Pancreas (tissue), 10 donors: ENCODE data around the gene ZFHX2. TPM values are rescaled to one million over a fixed set of nuclear protein-coding genes. Genes with fewer than 3 reads are reported as not detected.

ENCODE experiments used
- ATAC-seq, 4 donors: fragments of 200-7000 bp; cut with Tn5 transposase; one replicate each; pipeline versions ENCODE4 v1.8.0 to v1.9.1; 2020; ENCODE audit warnings: mild to moderate bottlenecking in 4 of 4, moderate library complexity in 4 of 4
- DNase-seq, 6 donors: peaks; one replicate each; pipeline ENCODE4 v3.0.0-alpha.2; 2020
- FAIRE-seq: peaks from 2 replicates; lab custom pipeline; 2012; peaks lifted over from hg19 to GRCh38; lab: Jason Lieb, UNC
- H3K27ac ChIP-seq, 4 donors: fragments of 200-600 bp; sonication (generic); 1 replicate in 3 of 4; 2 replicates in 1 of 4; pipeline versions ENCODE4 v1.5.0 to v1.8.0; 2020
- H3K27me3 ChIP-seq, 4 donors: fragments of 200-600 bp; one replicate each; pipeline ENCODE4 v1.8.0; 2021
- H3K36me3 ChIP-seq, 3 donors: fragments of 200-600 bp; sonication (generic) in 1 of 3; one replicate each; pipeline versions ENCODE4 v1.5.0 to v1.8.0; 2020 to 2021
- H3K4me1 ChIP-seq, 3 donors: fragments of 200-600 bp; one replicate each; pipeline ENCODE4 v1.8.0; 2021
- H3K4me3 ChIP-seq, 4 donors: fragments of 200-600 bp; sonication (generic) in 2 of 4; one replicate each; pipeline versions ENCODE4 v1.5.0 to v1.8.0; 2020 to 2021
- H3K9me3 ChIP-seq, 4 donors: fragments of 200-600 bp; one replicate each; pipeline ENCODE4 v1.8.0; 2021
- CTCF ChIP-seq, 4 donors: fragments of 200-600 bp; sonication (generic) in 3 of 4; IDR thresholded peaks; one replicate each; pipeline versions ENCODE4 v1.5.0 to v1.8.0; 2021; ENCODE audit warnings: antibody characterized with exemption in 4 of 4
- WGBS, 2 donors: extraction: QIAGEN DNeasy Blood & Tissue Kit; methylation state at CpG; one replicate each; pipeline ENCODE4 v1.1.7; 2013; 5-methylcytosine and 5-hydroxymethylcytosine counted together
- intact Hi-C, 3 donors: fragments of 100-400 bp; cut with DNase I; formaldehyde crosslinking; loops; one replicate each; pipeline versions ENCODE4 v1.11.1 to v1.14.2; 2022
- polyA plus RNA-seq, 2 donors: library from polyadenylated mRNA; stranded (reverse); fragments of 200-250 nt; gene quantifications; one replicate each; pipeline ENCODE4 v1.2.3, GENCODE V29; 2013
- total RNA-seq, 6 donors: library from RNA; stranded (reverse); fragmentation: NEBNext Ultra II Directional in 4 of 6; extraction: Animal tissue kit (Norgen Biotek cat#: 25700) in 4 of 6; gene quantifications; one replicate each; pipeline versions ENCODE4 v1.2.1 to v1.2.4, GENCODE V29; 2021 to 2023
- donor health status: healthy with polysubstance abuse.
- donor health status: DM: no; HTN: no; CAD: no; lungs with moderate emphysema.
- donor health status: DM: no; HTN: no; CAD: no.
- donor health status: control.
- donor health status: control.
- donor health status: Bipolar disorder and iron deficiency.
- donor health status: DM: yes; HTN: yes; CAD: no.
- donor health status: DM: no; HTN: no; CAD: no.
- donor health status: DM: no; HTN: no; CAD: no.
- donor health status: DM: yes; HTN: yes; CAD: no.

ZFHX2 gene
- total and polyA plus RNA-seq, 8 donors: 0.63 to 3.8 (median 1.2) TPM

- Histone ChIP-seq H3K27ac (peak overlapping the region; percentile 35 to 86 (median 70)), H3K36me3 (peaks cover 0 to 14% (median 0%) of the 10 kb centered on the region in 3 donors), H3K9me3 (no peaks in the 10 kb centered on the region), H3K27me3 (no peaks in the 10 kb centered on the region), H3K4me1 (peaks cover 0 to 14% (median 6%) of the 10 kb centered on the region in 3 donors), H3K4me3 (peak overlapping the region; percentile 29 to 78 (median 54))
- FAIRE-seq (no peak), ATAC-seq (peak; percentile 42 to 65 (median 60)), DNase-seq (peak in 4 of 6 donors; percentile 70 to 91 (median 82))
- no peak for TF ChIP-seq CTCF (IDR thresholded peaks at IDR 0.05)
- 13 to 16% methylated on average over 5 of the region's 5 CpGs for WGBS, 2 donors
- intact Hi-C loops: no loop called here
Observed at GRCh38 chr14:23566778-23567185, 15.2 kb upstream of the ZFHX2 start.

- Histone ChIP-seq H3K27ac (no peak overlapping the region), H3K4me1 (peaks cover 0 to 14% (median 6%) of the 10 kb centered on the region in 3 donors)
- intact Hi-C loops: no loop called here
Observed at GRCh38 chr14:23566112-23566777, 14.7 kb upstream of the ZFHX2 start.

GRCh38 chr14:23565626-23566025 lies 14.1 kb upstream of the ZFHX2 start:
- no peak for ATAC-seq
- Histone ChIP-seq H3K4me1 (peaks cover 0 to 14% (median 6%) of the 10 kb centered on the region in 3 donors), H3K9me3 (no peaks in the 10 kb centered on the region), H3K27me3 (no peaks in the 10 kb centered on the region), H3K36me3 (peaks cover 0 to 24% (median 7%) of the 10 kb centered on the region in 3 donors), H3K4me3 (no peak overlapping the region), H3K27ac (no peak overlapping the region)
- 84 to 91% methylated on average over 11 of the region's 11 CpGs for WGBS, 2 donors
- DNase-seq: no peak
- FAIRE-seq: no peak
- intact Hi-C loops: no loop called here
- no peak for TF ChIP-seq CTCF (IDR thresholded peaks at IDR 0.05)

More at GRCh38 chr14:23566112-23566777, 14.7 kb upstream of the ZFHX2 start:
- Histone ChIP-seq H3K4me3 (peak overlapping the region in 1 of 4 donors; percentile 78), H3K36me3 (peaks cover 0 to 19% (median 5%) of the 10 kb centered on the region in 3 donors), H3K9me3 (no peaks in the 10 kb centered on the region), H3K27me3 (no peaks in the 10 kb centered on the region)
- no peak for FAIRE-seq
- no peak for TF ChIP-seq CTCF (IDR thresholded peaks at IDR 0.05)
- WGBS, 2 donors: 90 to 92% methylated on average over 10 of the region's 10 CpGs
- ATAC-seq: no peak
- no peak for DNase-seq

DNA sequence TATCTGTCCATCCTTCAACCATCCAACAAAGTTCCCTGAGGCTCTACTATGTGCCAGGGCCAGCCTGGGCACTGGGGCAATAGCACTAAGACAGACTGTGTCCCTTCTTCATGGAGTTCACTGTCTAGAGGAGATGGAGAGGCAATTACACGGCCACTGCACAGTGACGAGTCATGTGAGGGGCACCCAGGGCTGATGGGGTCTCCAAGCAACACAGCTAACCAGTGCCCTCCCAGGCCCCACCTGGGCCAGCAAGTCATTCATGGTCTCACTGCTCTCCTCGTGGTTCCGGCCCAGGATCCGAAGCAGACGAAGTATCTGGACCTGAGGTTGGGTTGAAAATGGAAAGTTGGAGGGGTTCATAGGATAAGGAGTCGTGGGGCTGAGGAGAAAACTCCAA lies 13.3 kb upstream of the ZFHX2 start:
- Histone ChIP-seq H3K4me3 (no peak overlapping the region), H3K4me1 (peaks cover 0 to 14% (median 6%) of the 10 kb centered on the region in 3 donors), H3K36me3 (peaks cover 0 to 28% (median 7%) of the 10 kb centered on the region in 3 donors), H3K27ac (no peak overlapping the region), H3K9me3 (no peaks in the 10 kb centered on the region), H3K27me3 (no peaks in the 10 kb centered on the region)
- intact Hi-C loops: loop anchor here in 2 of 3 donors (5.0 kb wide), 2 partner anchors 83 to 88 kb away; no protein-coding TSS in a partner anchor
- DNase-seq: no peak
- WGBS, 2 donors: 83 to 84% methylated on average over 7 of the region's 7 CpGs
- no peak for TF ChIP-seq CTCF (IDR thresholded peaks at IDR 0.05)
- no peak for ATAC-seq
- FAIRE-seq: no peak
